DMS53 treated with DMSO at 0.1 percent for 48 hours (cell line): Measurements from ENCODE around the gene CTIF.

Experiments used
- DNase-seq: peaks from one replicate; lab custom pipeline; 2025; ENCODE audit not compliant: unreplicated experiment; lab: John Stamatoyannopoulos, UW

CTIF gene

GRCh38 chr18:48872234-48873145, 333.7 kb downstream of the CTIF start:
- no peak for DNase-seq

GRCh38 chr18:48874233-48874632, 335.4 kb downstream of the CTIF start:
- DNase-seq, result no peak

GRCh38 chr18:48874701-48875162, 335.9 kb downstream of the CTIF start:
- DNase-seq, result no peak

GRCh38 chr18:48875314-48875941, 336.6 kb downstream of the CTIF start:
- DNase-seq, result no peak

GRCh38 chr18:48875942-48876511, 337.2 kb downstream of the CTIF start:
- DNase-seq, result no peak

GRCh38 chr18:48876590-48876989, 337.8 kb downstream of the CTIF start:
- no peak for DNase-seq

GRCh38 chr18:48877941-48878340, 339.1 kb downstream of the CTIF start:
- DNase-seq, result no peak

GRCh38 chr18:48878471-48878870, 339.6 kb downstream of the CTIF start:
- peak; percentile 22 for DNase-seq

GRCh38 chr18:48879008-48879431, 340.2 kb downstream of the CTIF start:
- peak; percentile 42 for DNase-seq

GRCh38 chr18:48880931-48881330, 342.1 kb downstream of the CTIF start:
- DNase-seq, result no peak

- DNase-seq, result no peak
These were observed 343.5 kb downstream of the CTIF start for GRCh38 chr18:48882379-48882778.

- DNase-seq, result no peak
These were observed 345.5 kb downstream of the CTIF start for GRCh38 chr18:48884306-48884705.

GRCh38 chr18:48884771-48885170, 345.9 kb downstream of the CTIF start:
- no peak for DNase-seq

GRCh38 chr18:48885266-48885923, 346.6 kb downstream of the CTIF start:
- DNase-seq, result no peak

- DNase-seq, result no peak
These were observed 347.1 kb downstream of the CTIF start for GRCh38 chr18:48885924-48886400.

- no peak for DNase-seq
These were observed 347.9 kb downstream of the CTIF start for GRCh38 chr18:48886520-48887293.

GRCh38 chr18:48887294-48887904, 348.6 kb downstream of the CTIF start:
- DNase-seq, result no peak

- no peak for DNase-seq
These were observed 349.3 kb downstream of the CTIF start for GRCh38 chr18:48887905-48888772.

GRCh38 chr18:48888773-48889080, 349.9 kb downstream of the CTIF start:
- no peak for DNase-seq
